GM12872 (cell line): ENCODE results near the gene PTPRR.

Source experiments
- TF ChIP-seq, protein P1 (sequence below): IDR thresholded peaks from 3 replicates; pipeline ENCODE4 v1.5.1; 2011; ENCODE audit warnings: low read depth, mild to moderate bottlenecking, low read length, moderate library complexity; ENCODE audit not compliant: insufficient read depth

PTPRR gene

DNA sequence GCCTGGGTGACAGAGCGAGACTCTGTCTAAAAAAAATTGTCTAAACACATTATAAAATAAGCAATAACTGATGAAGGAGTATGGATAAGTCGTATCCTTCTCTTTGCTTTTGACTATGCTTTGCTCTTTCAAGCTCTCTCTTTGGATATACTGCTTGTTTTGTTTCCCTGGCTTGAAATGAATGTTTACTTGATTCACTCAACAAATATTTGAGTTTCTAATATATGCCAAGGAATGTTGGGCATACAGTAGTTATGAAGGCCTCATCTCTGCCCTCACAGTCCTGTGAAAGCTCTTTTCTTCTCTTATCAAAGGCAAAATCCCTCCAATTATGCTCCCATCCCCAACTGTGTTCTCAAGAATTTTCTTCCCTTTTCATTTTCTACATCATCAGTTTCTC is 123.5 kb downstream of the PTPRR start:
- TF ChIP-seq, protein P1, sequence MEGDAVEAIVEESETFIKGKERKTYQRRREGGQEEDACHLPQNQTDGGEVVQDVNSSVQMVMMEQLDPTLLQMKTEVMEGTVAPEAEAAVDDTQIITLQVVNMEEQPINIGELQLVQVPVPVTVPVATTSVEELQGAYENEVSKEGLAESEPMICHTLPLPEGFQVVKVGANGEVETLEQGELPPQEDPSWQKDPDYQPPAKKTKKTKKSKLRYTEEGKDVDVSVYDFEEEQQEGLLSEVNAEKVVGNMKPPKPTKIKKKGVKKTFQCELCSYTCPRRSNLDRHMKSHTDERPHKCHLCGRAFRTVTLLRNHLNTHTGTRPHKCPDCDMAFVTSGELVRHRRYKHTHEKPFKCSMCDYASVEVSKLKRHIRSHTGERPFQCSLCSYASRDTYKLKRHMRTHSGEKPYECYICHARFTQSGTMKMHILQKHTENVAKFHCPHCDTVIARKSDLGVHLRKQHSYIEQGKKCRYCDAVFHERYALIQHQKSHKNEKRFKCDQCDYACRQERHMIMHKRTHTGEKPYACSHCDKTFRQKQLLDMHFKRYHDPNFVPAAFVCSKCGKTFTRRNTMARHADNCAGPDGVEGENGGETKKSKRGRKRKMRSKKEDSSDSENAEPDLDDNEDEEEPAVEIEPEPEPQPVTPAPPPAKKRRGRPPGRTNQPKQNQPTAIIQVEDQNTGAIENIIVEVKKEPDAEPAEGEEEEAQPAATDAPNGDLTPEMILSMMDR: no peak

DNA sequence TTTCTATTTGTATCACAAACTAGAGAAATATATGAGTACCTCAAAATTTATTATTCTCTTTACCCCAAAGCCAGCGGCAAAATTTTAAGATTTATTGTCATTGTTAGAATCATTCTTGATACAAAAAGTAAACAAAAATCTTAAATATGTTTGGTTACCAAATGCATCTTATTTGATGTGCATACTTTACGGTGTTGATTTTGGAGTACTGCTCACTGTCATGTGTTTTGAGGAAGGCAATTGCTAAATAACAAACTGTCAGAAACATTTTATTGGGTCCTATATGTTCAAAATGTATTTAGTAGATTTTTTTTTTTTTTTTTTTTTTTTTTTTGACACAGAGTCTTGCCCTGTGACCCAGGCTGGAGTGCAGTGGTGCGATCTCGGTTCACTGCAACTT is 124.9 kb downstream of the PTPRR start:
- TF ChIP-seq, protein P1: no peak

DNA sequence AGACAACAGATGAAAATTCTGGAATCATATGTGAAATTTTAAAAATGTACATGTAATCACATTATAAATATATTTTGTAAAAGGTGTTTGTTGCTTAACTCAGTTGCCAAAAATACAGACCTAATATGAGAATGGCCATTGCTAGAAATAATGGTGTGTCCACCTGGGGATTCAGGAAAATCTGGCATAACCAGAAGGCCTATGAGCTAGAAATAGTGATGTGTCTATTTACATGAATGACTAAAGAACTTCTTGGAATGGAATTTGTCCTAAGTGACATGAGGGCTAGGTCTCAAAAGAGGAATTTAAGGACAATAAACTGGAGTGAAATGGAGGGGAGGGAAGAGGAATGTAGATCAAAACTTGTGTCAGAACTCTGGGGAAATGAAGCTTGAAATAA is 126.4 kb downstream of the PTPRR start:
- TF ChIP-seq, protein P1: no peak

DNA sequence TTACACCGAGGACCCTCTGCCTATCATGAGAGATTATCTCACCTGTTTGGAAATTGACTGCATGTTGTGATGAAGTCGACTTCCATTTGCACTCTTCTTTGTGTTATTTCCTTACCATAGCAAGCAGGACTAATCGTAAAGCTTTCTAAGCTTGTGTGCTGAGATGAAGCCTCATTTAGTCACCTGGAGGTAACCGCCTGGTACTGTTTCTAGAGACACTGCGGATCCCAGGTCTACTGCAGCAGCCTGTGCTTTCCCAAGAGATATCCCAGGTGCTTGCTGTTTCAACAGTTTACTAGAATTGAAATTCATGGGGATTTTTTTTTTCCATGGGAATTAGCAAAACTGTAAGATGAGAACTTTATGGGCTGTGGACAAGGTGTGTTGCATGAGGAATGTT is 131.8 kb downstream of the PTPRR start:
- TF ChIP-seq, protein P1: no peak

DNA sequence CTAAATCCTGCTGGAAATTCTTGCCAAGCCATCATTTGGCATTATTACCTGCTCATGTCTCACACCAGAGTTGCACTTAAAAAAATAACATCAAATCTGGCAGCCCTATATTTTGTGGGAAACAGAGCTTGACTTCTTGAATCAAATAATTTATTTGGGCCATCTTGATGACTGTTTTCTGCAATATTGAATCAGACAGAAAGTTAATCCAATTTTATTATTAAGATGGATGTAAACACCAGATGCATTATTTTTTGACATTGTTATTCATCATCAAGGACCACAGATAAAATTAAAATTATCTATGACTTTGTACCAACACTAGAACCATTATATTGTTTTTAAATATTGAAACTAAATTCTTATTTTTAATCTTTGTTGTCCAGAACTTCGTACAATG is 132.9 kb downstream of the PTPRR start:
- TF ChIP-seq, protein P1: no peak

DNA sequence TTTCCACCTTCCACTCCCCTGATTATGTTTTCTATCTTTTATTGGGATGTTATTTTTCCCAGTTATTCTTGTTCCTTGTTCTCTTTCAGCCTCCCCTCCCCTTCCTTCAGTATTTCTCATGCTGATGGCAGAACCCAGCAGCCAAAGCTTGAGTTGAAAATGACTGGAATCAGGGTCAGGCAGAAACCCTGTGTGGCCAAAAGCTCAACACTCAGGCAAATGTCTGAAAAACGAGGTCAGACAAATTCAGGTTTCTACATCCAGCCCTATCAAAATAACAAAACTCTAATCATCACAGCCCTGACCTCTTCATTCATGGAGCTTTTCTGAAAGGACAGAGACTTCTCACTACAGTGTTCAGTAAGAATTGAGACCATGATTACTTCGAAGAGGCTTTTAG is 134.6 kb downstream of the PTPRR start:
- TF ChIP-seq, protein P1: no peak

DNA sequence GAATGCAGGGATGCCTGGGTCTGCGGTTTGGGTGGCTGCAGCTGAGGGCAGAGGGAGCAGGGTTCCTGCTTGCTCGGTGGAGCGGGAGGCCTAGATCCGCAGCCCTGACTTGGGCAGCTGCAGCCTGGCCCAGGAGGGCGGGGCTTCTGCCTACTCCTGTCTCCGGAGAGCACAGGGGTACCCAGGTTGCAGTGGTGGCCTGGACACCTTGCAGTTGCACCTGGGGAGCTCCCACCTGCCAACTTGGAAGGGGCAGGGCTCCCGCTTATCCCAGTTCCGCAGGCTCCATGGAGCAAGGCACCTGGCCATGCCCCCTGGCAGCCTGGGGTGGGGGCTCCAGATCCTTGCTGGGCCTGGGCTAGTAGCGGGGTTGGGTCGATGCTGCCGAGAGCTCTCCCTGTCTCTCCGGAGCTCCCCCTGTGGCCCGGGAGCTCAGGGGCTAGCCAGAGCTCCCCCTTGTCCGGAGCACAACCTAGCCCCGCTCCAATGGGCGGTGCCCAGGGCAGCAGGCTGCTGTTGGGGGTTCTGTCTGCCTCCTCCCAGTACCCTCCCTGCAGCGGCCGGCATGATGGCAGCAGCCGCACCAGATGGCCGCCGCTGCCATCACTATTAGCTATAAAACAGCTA is 136.4 kb downstream of the PTPRR start:
- TF ChIP-seq, protein P1: no peak
